Neural crest cell (in vitro differentiated cells): ENCODE measurements around the gene WDR72. TPM values are rescaled to one million over a fixed set of nuclear protein-coding genes. Genes with fewer than 3 reads are reported as not detected.

Experiments used
- DNase-seq: peaks from one replicate; pipeline ENCODE4 v3.0.0; 2021; ENCODE audit warnings: low read depth, mixed read lengths, low spot score
- H3K27ac Mint-ChIP-seq: one replicate; pipeline ENCODE4 v1.8.0; 2021; ENCODE audit warnings: mild to moderate bottlenecking, mixed read lengths; ENCODE audit not compliant: unreplicated experiment
- H3K27me3 Mint-ChIP-seq: 2 replicates; pipeline ENCODE4 v1.8.0; 2021; ENCODE audit warnings: low read depth, mild to moderate bottlenecking, mixed read lengths
- H3K36me3 Mint-ChIP-seq: 2 replicates; pipeline ENCODE4 v1.8.0; 2021; ENCODE audit warnings: low read depth, mild to moderate bottlenecking, mixed read lengths
- H3K4me1 Mint-ChIP-seq: 2 replicates; pipeline ENCODE4 v1.8.0; 2021; ENCODE audit warnings: mixed read lengths
- H3K4me3 Mint-ChIP-seq: one replicate; pipeline ENCODE4 v1.8.0; 2021; ENCODE audit warnings: mild to moderate bottlenecking, mixed read lengths
- H3K9me3 Mint-ChIP-seq: 2 replicates; pipeline ENCODE4 v1.8.0; 2021; ENCODE audit warnings: mixed read lengths
- total RNA-seq: library from RNA; stranded (reverse); gene quantifications from 2 replicates; pipeline ENCODE4 v1.2.1, GENCODE V29; 2021
- TF ChIP-seq, protein P1 (sequence below): fragments of 200-600 bp; sonication (generic); conservative IDR thresholded peaks from 2 replicates; pipeline ENCODE4 v1.5.0; 2021; ENCODE audit warnings: antibody characterized with exemption, mild to moderate bottlenecking

WDR72 gene
- total RNA-seq, 1 donor from 2014 or later: 1.7 TPM

DNA sequence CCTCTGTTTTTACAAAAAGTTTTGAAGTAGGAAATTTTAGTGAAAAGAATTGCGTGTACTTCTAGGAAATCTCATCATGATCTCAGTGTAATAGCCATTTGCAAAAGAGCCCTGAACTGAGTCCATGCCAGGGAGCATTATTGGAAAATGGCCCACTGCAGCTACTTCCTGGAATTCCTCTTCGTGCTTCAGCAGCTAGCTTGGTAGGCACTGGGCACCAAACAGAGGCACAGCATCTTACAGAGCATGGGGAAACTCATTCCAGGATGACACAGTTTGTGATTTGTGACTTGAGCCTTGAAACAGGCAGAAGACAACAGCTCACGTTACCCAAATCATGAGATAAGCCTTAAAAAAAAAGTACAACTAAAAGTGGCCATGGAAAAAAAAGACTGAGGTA lies 179.1 kb downstream of the WDR72 start:
- DNase-seq: no peak
- no peaks in the 10 kb centered on the region for H3K9me3 Mint-ChIP-seq
- H3K27ac Mint-ChIP-seq: no peak overlapping the region
- H3K4me1 Mint-ChIP-seq: peaks cover 16% of the 10 kb centered on the region
- no peak overlapping the region for H3K4me3 Mint-ChIP-seq
- H3K27me3 Mint-ChIP-seq: no peaks in the 10 kb centered on the region
- TF ChIP-seq, protein P1, sequence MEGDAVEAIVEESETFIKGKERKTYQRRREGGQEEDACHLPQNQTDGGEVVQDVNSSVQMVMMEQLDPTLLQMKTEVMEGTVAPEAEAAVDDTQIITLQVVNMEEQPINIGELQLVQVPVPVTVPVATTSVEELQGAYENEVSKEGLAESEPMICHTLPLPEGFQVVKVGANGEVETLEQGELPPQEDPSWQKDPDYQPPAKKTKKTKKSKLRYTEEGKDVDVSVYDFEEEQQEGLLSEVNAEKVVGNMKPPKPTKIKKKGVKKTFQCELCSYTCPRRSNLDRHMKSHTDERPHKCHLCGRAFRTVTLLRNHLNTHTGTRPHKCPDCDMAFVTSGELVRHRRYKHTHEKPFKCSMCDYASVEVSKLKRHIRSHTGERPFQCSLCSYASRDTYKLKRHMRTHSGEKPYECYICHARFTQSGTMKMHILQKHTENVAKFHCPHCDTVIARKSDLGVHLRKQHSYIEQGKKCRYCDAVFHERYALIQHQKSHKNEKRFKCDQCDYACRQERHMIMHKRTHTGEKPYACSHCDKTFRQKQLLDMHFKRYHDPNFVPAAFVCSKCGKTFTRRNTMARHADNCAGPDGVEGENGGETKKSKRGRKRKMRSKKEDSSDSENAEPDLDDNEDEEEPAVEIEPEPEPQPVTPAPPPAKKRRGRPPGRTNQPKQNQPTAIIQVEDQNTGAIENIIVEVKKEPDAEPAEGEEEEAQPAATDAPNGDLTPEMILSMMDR: no peak
- no peaks in the 10 kb centered on the region for H3K36me3 Mint-ChIP-seq

DNA sequence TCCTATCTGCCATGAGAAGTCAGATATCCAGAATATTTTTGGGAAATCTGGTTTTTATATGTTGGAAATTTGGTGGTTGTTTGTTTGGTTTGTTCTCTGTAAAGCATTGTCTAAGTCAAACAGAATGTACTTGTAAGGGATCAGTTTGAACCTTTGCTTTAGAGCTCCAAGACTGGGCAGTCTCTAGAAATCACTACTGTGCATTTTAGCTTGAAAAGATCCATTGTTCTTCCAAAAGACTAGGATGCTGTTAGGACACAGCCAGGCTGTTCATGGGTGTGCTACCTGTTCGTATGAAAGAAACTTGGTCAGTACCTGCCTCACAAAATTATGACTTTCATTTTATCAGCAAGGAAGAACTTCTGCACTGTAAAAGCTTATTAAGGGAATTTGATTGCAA lies 182.6 kb downstream of the WDR72 start:
- DNase-seq: no peak
- no peak overlapping the region for H3K27ac Mint-ChIP-seq
- no peaks in the 10 kb centered on the region for H3K9me3 Mint-ChIP-seq
- peaks cover 20% of the 10 kb centered on the region for H3K4me1 Mint-ChIP-seq
- H3K4me3 Mint-ChIP-seq: no peak overlapping the region
- no peaks in the 10 kb centered on the region for H3K27me3 Mint-ChIP-seq
- TF ChIP-seq, protein P1: no peak
- no peaks in the 10 kb centered on the region for H3K36me3 Mint-ChIP-seq

DNA sequence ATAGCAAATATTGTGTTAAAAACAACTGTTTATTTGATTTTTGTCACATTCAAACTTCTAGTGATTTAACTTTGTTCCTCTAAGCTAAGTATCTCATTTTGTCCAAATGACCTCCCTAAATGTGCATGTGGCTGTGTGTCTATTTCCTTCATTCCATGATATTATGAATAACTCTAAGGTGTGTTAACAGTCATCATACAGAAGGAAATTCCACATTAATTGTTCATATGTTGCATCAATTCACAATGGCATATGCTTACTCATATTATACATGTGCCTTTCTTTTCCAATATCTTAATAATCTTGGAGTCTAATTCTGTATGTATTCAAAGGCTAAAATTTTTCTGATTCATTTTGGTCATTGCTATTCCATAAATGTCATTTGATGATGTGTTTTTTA lies 186.4 kb downstream of the WDR72 start:
- no peak overlapping the region for H3K4me3 Mint-ChIP-seq
- no peaks in the 10 kb centered on the region for H3K27me3 Mint-ChIP-seq
- H3K4me1 Mint-ChIP-seq: peaks cover 17% of the 10 kb centered on the region
- peaks cover 8% of the 10 kb centered on the region for H3K9me3 Mint-ChIP-seq
- no peak for DNase-seq
- TF ChIP-seq, protein P1: no peak
- peaks cover 6% of the 10 kb centered on the region for H3K36me3 Mint-ChIP-seq
- H3K27ac Mint-ChIP-seq: no peak overlapping the region

DNA sequence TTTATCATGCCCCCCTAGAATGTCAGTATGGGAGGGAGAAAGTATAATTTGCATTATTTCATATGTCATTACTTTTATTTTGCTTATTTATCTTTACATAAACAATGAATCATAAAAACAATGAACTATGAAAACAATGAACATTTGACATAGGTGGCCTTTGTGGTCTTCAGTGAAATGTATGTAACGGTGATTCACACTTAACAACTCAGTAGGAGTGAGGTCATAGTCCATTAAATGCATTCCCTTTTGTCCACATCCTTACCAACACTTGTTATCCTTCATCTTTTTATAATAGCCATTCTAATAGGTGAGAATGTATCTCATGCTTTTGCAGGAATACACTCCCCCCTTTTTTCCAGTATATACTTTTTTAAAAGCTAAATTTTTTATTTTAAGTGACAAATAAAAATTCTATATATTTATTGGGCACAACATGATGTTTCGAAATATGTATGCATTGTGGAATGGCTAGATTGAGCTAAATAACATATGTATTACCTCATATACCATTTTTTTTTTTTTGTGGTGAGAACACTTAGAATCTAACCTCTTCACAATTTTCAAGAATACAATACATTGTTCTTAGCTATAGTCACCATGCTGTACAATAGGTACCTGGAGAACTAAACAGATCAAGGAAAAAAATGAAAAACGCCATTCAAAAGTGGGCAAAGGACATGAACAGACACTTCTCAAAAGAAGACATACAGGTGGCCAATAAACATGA lies 189.5 kb downstream of the WDR72 start:
- peaks cover 6% of the 10 kb centered on the region for H3K36me3 Mint-ChIP-seq
- H3K4me1 Mint-ChIP-seq: peaks cover 4% of the 10 kb centered on the region
- H3K27ac Mint-ChIP-seq: no peak overlapping the region
- DNase-seq: no peak
- H3K4me3 Mint-ChIP-seq: no peak overlapping the region
- TF ChIP-seq, protein P1: no peak
- peaks cover 8% of the 10 kb centered on the region for H3K9me3 Mint-ChIP-seq
- no peaks in the 10 kb centered on the region for H3K27me3 Mint-ChIP-seq

DNA sequence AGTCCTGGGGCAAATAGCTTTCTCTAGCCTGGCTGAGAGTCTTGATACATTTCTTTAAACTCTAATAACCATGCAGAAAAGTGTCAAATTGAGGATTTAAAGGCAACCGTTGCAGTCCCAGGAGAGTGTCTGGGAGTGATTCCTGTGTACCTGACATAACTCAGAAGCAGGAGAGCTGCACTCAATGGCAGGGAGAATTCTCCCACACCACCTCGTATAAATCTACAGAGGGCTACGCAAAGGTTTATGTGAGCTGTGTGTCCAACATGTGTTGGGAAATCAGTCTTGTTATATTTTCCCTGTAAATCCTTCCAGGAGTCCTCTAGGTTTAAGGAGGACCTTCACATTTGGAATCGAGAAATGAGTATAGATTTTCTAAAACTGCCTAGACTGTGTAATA lies 192.6 kb downstream of the WDR72 start:
- Mint-ChIP-seq H3K4me1 (peaks cover 5% of the 10 kb centered on the region), H3K27ac (no peak overlapping the region)

More for the DNA sequence above, 192.6 kb downstream of the WDR72 start:
- TF ChIP-seq, protein P1: no peak
- no peak overlapping the region for H3K4me3 Mint-ChIP-seq
- no peak for DNase-seq
- H3K27me3 Mint-ChIP-seq: no peaks in the 10 kb centered on the region
- peaks cover 8% of the 10 kb centered on the region for H3K9me3 Mint-ChIP-seq
- peaks cover 6% of the 10 kb centered on the region for H3K36me3 Mint-ChIP-seq
